Fibroblast of the aortic adventitia (primary cell): ENCODE data around the gene ABCA1. TPM values are rescaled to one million over a fixed set of nuclear protein-coding genes. Genes with fewer than 3 reads are reported as not detected.

ENCODE experiments used
- DNase-seq: peaks from one replicate; pipeline ENCODE4 v3.0.0-alpha.2; 2010; ENCODE audit warnings: low read depth
- H3K4me3 ChIP-seq: 2 replicates; pipeline ENCODE4 v1.5.1; 2011; ENCODE audit warnings: low read depth, mild to moderate bottlenecking, control low read depth, low read length, moderate library complexity
- total RNA-seq: library from RNA; depleted of rRNA; stranded (reverse); fragments of >200 nt; gene quantifications from 2 replicates; pipeline ENCODE4 v1.2.3, GENCODE V29; 2012; ENCODE audit warnings: low replicate concordance
- TF ChIP-seq, protein P1 (sequence below): IDR thresholded peaks from 2 replicates; pipeline ENCODE4 v1.5.1; 2011; ENCODE audit warnings: mild to moderate bottlenecking, low read length, control low read depth, inconsistent platforms; ENCODE audit not compliant: insufficient read depth

ABCA1 gene
- total RNA-seq, 1 donor, result 40.1 TPM

DNA sequence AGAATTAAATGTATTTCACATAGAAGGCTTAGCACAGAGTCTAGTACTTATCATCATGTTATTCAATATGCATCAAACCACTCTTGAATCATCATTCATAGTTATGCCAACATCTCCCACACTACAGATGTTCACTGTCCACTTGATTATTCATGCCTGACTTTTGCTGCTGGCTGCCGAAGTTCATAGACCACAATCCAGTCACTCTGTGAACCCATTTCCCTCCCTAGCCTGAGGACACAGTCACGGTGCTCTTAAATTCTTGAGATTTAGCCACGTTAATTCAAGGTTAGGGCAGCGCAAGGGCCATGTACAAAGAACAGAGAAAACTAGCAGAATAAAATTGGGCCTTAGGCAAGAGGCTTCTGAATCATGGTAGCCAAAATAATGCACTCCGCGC, 32.4 kb downstream of the ABCA1 start:
- DNase-seq, result peak; percentile 86
- no peak overlapping the region for H3K4me3 ChIP-seq
- TF ChIP-seq, protein P1, sequence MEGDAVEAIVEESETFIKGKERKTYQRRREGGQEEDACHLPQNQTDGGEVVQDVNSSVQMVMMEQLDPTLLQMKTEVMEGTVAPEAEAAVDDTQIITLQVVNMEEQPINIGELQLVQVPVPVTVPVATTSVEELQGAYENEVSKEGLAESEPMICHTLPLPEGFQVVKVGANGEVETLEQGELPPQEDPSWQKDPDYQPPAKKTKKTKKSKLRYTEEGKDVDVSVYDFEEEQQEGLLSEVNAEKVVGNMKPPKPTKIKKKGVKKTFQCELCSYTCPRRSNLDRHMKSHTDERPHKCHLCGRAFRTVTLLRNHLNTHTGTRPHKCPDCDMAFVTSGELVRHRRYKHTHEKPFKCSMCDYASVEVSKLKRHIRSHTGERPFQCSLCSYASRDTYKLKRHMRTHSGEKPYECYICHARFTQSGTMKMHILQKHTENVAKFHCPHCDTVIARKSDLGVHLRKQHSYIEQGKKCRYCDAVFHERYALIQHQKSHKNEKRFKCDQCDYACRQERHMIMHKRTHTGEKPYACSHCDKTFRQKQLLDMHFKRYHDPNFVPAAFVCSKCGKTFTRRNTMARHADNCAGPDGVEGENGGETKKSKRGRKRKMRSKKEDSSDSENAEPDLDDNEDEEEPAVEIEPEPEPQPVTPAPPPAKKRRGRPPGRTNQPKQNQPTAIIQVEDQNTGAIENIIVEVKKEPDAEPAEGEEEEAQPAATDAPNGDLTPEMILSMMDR, result no peak

DNA sequence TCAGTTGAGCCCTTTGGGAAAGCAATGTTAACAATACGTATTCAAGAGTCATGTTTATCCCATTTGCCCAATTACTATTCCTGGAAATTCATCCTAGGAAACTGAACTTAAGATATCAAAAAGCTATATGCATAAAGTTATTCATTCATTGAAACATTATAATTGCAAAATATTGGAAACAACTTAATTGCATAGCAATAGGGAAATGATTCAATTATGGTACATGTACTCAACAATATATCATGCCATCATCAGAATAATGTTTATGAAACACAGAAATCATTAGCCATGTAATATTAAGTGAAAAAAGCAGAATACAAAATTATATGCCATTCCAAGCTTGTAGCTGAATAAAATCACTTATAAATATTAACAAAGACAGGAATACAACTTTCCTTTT, 35.3 kb downstream of the ABCA1 start:
- DNase-seq, result no peak
- H3K4me3 ChIP-seq, result no peak overlapping the region
- TF ChIP-seq, protein P1, result no peak

DNA sequence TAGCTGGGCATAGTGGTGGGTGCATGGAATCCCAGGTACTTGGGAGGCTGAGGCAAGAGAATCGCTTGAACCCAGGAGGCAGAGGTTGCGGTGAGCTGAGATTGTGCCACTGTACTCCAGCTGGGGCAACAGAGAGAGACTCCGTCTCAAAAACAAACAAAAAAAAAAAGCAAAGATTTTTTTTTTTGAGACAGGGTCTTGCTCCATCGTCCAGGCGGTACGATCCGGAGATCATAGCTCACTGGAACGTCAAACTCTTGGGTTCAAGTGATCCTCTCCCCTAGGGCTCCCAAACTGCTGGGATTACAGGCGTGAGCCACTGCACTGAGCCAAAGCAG, 37.6 kb downstream of the ABCA1 start:
- DNase-seq, result no peak
- H3K4me3 ChIP-seq, result no peak overlapping the region
- TF ChIP-seq, protein P1, result no peak

DNA sequence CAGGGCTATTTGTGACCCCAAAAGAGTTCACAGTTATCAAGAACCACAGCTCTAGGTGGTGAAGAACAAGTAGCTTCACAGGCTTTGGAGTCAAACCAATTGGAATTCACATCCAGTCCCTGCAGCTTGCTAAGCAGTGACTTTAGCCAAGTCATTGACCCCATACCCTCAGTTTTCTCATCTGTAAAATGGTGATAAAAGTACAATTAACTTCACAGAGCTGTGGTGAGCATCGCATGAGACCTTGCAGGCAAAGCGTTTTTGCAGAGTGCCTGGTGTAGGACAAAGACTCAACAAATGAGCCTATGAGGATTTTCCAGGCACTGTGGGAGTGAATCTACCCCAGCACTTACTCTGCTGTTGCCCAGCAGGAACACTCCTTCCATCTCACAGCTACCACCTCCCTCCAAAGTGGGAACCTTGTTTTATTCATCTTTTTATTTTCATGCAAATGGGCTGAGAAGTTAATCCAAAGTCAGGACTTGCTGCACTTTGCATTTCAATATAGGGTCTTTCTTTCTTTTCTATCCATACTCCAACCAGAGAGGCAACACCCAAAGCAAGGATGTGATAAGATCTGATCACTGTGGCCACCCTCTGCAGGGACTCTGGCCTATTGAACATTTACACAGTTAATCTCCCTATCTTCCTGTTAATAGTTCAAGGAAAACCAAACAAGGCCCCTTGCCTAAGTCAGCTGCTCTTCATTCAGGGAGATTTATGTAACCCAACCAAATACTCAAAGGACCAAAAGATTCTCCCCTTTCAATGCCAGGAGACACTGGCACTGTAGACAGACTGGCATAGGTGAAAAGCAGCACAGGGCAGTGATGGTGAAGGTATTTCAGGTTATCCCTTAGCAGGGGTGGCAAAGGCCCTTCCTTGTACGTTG, 41.9 kb downstream of the ABCA1 start:
- TF ChIP-seq, protein P1, result no peak
- no peak overlapping the region for H3K4me3 ChIP-seq
- DNase-seq, result no peak

DNA sequence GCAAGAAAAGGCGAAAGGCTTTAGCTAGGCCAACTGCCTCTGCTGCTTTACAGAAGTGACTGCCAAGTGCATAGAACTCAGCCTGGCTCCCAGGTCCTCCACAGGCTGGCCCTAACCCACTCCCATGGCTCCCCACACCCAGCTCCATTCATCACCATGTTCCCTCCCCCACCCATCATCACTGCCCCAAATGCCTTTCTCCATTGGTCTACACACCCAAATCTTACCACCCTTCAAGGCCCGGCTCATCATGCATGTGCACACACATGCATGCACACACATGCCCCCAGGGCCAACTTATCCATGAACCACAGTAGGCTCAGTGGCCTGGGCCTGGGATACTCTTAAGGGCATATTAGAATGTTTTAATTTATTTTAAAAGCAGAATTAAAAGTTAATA, 44.8 kb downstream of the ABCA1 start:
- TF ChIP-seq, protein P1, result no peak
- DNase-seq, result no peak
- H3K4me3 ChIP-seq, result no peak overlapping the region

DNA sequence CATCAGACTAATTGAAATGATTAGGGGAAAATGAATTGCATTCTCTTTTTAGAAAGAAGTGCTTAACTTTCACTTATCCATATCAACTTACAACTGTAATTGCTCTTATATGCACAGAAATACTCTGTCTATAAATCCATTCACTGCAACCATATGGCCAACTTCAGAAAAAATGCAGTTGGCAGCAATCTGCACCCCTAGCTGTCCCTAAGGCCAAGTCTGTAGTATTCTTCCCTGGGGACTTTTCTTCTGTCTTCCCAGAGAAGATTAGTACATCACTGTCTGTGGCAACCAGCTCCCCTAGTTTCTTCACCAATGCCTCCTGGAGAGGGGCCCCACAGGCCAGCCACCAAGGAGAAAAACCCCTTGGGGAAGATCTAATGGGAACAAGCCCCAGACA, 45.4 kb downstream of the ABCA1 start:
- DNase-seq, result no peak
- H3K4me3 ChIP-seq, result no peak overlapping the region
- TF ChIP-seq, protein P1, result no peak
